ENCODE data around the gene ZNF22. TPM values are rescaled to one million over a fixed set of nuclear protein-coding genes. Genes with fewer than 3 reads are reported as not detected.
A peak's percentile ranks its signal among the peaks of the same experiment; 100 is the strongest.

ZNF22 gene
- total and polyA plus RNA-seq, 2 experiments from 2014 or later = 22.1 to 31.3 TPM

DNA sequence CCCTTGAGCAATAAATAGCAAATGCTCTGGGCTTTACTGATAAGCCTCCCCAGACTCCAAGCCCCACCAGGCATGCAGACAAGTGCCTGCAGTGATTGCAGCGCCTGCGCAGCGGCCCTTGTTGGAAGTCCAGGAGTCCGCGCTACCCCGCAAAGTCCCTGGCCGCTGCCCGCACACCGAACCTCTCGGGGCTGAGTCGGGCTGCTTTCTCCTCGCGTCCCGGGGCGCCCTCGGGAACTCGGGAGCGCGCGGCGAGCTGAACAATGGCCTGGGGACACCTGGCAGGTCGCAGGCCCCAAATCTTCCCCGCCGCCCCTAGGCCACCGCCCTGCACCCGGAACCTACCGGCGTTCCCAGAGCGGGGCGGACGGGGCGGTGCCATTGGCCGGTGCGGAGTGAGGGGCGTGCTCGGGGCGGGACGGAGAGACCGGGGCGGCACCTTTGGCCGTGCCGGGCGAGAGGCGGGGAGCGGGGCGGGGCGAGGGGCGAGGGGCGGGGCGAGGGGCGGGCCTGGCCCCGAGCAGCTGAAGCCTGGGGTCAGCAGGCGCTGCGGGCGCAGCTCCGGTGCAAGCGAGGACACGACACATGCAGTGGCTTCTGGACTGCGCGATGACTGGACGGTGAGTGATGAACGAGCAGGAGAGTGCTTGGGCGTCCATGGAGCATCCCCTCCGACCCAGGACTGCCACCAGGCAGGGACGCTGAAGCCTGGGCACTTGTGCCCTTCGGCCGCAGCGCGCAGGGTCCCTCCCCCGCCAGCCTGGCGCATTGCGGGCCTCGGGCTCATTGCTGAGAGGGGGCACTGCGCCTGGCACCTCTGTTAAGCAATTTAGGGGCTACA lies 41.3 kb upstream of the ZNF22 start, which contains the start of gene RASSF4:
Gene RASSF4, plus strand, starts transcription at position 556 of the 841 bp plus-strand sequence. CDS start 10,401 bp downstream, outside the sequence.
- H3K4me3 ChIP-seq = peak within 1 kb of the TSS; percentile 44
- no peaks in the 10 kb centered on the region for H3K9me3 ChIP-seq (ENCODE audit: low read depth)
- H3K36me3 ChIP-seq = no peaks in the 10 kb centered on the region
- peak; percentile 87 to 95 for DNase-seq (ENCODE audit: low read depth in 1 of 2, low spot score in 1 of 2)
- no peaks in the 10 kb centered on the region for H3K27me3 ChIP-seq
- H3K4me1 ChIP-seq (ENCODE audit: low read depth) = peaks cover 58% of the 10 kb centered on the region
- TF ChIP-seq, protein P1, sequence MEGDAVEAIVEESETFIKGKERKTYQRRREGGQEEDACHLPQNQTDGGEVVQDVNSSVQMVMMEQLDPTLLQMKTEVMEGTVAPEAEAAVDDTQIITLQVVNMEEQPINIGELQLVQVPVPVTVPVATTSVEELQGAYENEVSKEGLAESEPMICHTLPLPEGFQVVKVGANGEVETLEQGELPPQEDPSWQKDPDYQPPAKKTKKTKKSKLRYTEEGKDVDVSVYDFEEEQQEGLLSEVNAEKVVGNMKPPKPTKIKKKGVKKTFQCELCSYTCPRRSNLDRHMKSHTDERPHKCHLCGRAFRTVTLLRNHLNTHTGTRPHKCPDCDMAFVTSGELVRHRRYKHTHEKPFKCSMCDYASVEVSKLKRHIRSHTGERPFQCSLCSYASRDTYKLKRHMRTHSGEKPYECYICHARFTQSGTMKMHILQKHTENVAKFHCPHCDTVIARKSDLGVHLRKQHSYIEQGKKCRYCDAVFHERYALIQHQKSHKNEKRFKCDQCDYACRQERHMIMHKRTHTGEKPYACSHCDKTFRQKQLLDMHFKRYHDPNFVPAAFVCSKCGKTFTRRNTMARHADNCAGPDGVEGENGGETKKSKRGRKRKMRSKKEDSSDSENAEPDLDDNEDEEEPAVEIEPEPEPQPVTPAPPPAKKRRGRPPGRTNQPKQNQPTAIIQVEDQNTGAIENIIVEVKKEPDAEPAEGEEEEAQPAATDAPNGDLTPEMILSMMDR (IDR thresholded peaks at IDR 0.05; ENCODE audit: low read depth, low read length) = no peak
- H3K27ac ChIP-seq = peak within 1 kb of the TSS; percentile 94

DNA sequence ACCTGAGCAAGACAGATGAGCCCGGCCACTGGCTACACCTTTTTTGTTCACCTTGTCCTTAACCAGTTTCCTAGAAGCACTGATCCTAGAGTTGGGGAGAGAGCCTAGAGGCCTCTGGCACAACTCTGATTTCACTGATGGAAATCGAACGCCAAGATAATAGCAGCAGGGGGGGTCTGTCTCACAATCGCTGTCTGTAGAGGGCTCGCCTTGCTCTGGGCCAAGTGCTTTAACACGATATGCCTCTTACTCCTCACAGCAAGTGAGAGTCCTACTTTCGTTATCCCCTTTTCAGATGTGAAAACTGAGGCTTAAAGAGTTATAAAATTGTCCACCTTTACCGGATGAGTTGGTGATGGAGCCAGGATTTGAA lies 40.6 kb upstream of the ZNF22 start:
- H3K36me3 ChIP-seq = no peaks in the 10 kb centered on the region
- no peaks in the 10 kb centered on the region for H3K27me3 ChIP-seq
- H3K9me3 ChIP-seq (ENCODE audit: low read depth) = no peaks in the 10 kb centered on the region
- TF ChIP-seq, protein P1 (IDR thresholded peaks at IDR 0.05; ENCODE audit: low read depth, low read length) = no peak
- H3K4me1 ChIP-seq (ENCODE audit: low read depth) = peaks cover 64% of the 10 kb centered on the region
- DNase-seq (ENCODE audit: low read depth in 1 of 2, low spot score in 1 of 2) = no peak
- peak overlapping the region; percentile 94 for H3K27ac ChIP-seq
- peak overlapping the region; percentile 44 for H3K4me3 ChIP-seq

DNA sequence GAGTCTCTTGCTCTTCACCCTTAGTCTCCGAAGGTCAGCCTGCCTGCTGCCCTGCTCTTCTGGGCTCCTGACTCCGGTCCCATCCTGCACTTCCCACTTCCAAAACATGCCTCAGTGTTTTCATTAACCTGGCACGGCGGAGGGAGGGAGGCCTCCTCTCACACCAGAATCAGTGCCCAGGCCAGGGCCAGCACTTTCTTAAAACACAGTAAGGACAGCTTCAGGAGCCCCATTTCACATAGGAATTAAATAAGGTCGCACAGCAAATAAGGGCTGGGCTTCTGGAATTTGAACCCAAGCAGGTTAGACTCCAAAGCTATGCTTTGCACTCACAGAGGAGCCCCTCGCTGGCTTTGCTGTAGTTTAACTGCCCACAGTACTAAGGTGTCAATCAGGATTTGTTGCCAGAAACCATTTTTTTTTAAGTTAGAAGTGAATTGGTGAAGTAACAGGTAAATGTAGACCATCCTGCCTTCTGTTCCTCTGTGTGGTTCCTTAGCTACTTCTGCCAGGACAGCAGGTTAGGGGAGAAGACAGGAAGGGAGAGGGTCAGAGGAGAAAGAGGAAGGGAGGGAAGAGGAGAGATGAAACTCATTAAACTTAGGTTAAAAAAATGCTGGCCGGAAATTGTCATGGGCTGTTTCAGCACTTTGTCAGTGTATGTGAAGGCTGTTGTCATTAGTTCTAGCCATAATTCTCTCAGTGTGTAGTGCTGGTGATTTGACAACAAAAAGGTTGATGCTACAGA lies 40.1 kb upstream of the ZNF22 start:
- peak overlapping the region; percentile 44 for H3K4me3 ChIP-seq
- no peak for DNase-seq (ENCODE audit: low read depth in 1 of 2, low spot score in 1 of 2)
- peaks cover 70% of the 10 kb centered on the region for H3K4me1 ChIP-seq (ENCODE audit: low read depth)
- H3K27ac ChIP-seq = peak overlapping the region; percentile 79
- TF ChIP-seq, protein P1 (IDR thresholded peaks at IDR 0.05; ENCODE audit: low read depth, low read length) = no peak
- H3K36me3 ChIP-seq = no peaks in the 10 kb centered on the region
- no peaks in the 10 kb centered on the region for H3K9me3 ChIP-seq (ENCODE audit: low read depth)
- no peaks in the 10 kb centered on the region for H3K27me3 ChIP-seq

DNA sequence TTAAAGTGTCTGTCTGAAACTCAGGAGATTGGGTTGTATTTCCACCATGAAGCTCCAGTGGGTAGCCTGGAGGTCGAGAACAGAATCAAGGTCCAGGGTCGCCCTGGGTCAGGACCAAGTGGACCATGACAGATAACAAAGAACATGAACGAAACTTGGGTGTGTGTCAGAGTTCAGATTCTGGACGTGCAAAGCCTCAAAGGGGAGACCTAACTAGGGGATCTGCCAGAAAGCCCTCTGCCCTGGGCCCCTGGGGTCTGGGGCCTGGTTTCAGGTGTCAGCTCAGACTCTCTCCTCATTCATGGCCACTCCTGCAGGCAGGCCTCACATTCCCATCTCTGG lies 39.5 kb upstream of the ZNF22 start:
- no peaks in the 10 kb centered on the region for H3K27me3 ChIP-seq
- H3K27ac ChIP-seq = peak overlapping the region; percentile 79
- TF ChIP-seq, protein P1 (IDR thresholded peaks at IDR 0.05; ENCODE audit: low read depth, low read length) = no peak
- peak overlapping the region; percentile 44 for H3K4me3 ChIP-seq
- no peak for DNase-seq (ENCODE audit: low read depth in 1 of 2, low spot score in 1 of 2)
- H3K4me1 ChIP-seq (ENCODE audit: low read depth) = peaks cover 75% of the 10 kb centered on the region
- no peaks in the 10 kb centered on the region for H3K9me3 ChIP-seq (ENCODE audit: low read depth)
- H3K36me3 ChIP-seq = no peaks in the 10 kb centered on the region

DNA sequence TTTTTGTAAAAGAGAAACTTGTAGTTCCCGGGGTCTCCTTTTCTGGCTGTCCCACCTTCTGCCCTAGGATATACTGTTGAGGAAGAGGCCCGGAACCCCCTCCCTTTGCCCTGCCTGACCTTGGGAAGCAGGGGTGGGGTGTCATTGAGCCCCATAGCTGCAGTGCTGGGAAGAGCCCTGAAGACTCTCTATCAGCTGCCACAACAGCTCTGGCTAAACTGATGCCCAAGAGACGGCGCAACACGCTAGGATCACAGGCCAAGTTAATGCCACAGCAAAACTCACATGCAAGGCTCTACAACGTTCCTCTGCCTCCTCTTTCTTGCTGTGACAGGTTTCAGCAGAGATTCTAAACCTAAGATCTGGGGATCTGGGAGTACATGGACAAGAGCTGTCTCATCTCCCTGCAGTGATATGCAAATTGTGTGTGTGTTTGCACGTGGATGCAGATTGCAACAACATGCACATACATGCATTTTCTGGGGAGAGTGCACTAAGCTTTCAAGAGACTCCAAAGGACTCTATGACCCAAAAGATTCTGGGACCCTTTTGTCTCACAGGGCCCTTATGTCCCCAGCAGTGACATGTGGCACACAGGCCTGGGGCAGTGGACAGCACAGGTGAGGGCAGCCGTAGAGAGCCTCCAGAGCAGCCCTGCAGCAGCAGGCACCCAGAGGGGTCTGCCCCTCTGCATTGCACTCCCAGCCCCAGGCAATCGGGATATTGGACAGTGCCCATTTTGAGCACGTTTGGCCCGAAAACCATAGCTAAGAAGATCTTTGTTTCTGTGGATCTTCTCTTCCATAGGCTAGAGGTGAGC lies 38.6 kb upstream of the ZNF22 start:
- Histone ChIP-seq H3K4me1 (ENCODE audit: low read depth) (peaks cover 79% of the 10 kb centered on the region), H3K4me3 (no peak overlapping the region), H3K27me3 (no peaks in the 10 kb centered on the region), H3K36me3 (no peaks in the 10 kb centered on the region), H3K9me3 (ENCODE audit: low read depth) (no peaks in the 10 kb centered on the region), H3K27ac (peak overlapping the region; percentile 79)
- TF ChIP-seq, protein P1 (IDR thresholded peaks at IDR 0.05; ENCODE audit: low read depth, low read length) = no peak
- DNase-seq (ENCODE audit: low read depth in 1 of 2, low spot score in 1 of 2) = no peak
